ENCODE results near the gene FERD3L. TPM values are rescaled to one million over a fixed set of nuclear protein-coding genes. Genes with fewer than 3 reads are reported as not detected.
A peak's percentile ranks its signal among the peaks of the same experiment; 100 is the strongest.

FERD3L gene
- total and polyA plus RNA-seq, 7 experiments from 2014 or later: not detected

- H3K9me3 ChIP-seq (ENCODE audit: control insufficient read depth in 2 of 3, low read length in 3 of 3): no peaks in the 10 kb centered on the region
- Mint-ChIP-seq H3K4me1 (no peaks in the 10 kb centered on the region), H3K9me3 (peaks cover 0 to 10% (median 3%) of the 10 kb centered on the region in 11 donors), H3K4me3 (no peak overlapping the region), H3K36me3 (no peaks in the 10 kb centered on the region), H3K27me3 (no peaks in the 10 kb centered on the region), H3K27ac (no peak overlapping the region)
- intact Hi-C loops (cut with micrococcal nuclease): no loop called here
- no peak overlapping the region for H3K4me3 ChIP-seq (ENCODE audit: low read length)
- H3K27ac ChIP-seq (ENCODE audit: low read depth, low read length): no peak overlapping the region
- ATAC-seq (no peak), DNase-seq (no peak)
- no peaks in the 10 kb centered on the region for H3K27me3 ChIP-seq (ENCODE audit: control insufficient read depth in 2 of 2, insufficient read depth in 2 of 2, low read length in 2 of 2)
- no peaks in the 10 kb centered on the region for H3K4me1 ChIP-seq (ENCODE audit: control insufficient read depth in 2 of 2, insufficient read depth in 2 of 2, low read length in 2 of 2)
- ChIA-PET POLR2A (no interaction called here), CTCF (no interaction called here)
- H3K36me3 ChIP-seq (ENCODE audit: control insufficient read depth in 2 of 3, insufficient read depth in 3 of 3, low read length in 3 of 3): no peaks in the 10 kb centered on the region
These were observed 11.8 kb downstream of the FERD3L start for GRCh38 chr7:19133390-19133789.

- Mint-ChIP-seq H3K36me3 (no peaks in the 10 kb centered on the region), H3K9me3 (peaks cover 0 to 9% (median 4%) of the 10 kb centered on the region in 11 donors), H3K27ac (no peak overlapping the region), H3K4me3 (no peak overlapping the region), H3K27me3 (peaks cover 0 to 4% (median 0%) of the 10 kb centered on the region in 5 donors), H3K4me1 (no peaks in the 10 kb centered on the region)
- DNase-seq (no peak), ATAC-seq (no peak)
- H3K36me3 ChIP-seq (ENCODE audit: control insufficient read depth in 2 of 3, insufficient read depth in 3 of 3, low read length in 3 of 3): no peaks in the 10 kb centered on the region
- ChIA-PET POLR2A (no interaction called here), CTCF (no interaction called here)
- intact Hi-C loops (cut with micrococcal nuclease): loop anchor here in 1 of 2 donors (10.0 kb wide), 1 partner anchor 536 kb away; no protein-coding TSS in a partner anchor
- H3K4me3 ChIP-seq (ENCODE audit: low read length): no peak overlapping the region
- H3K27ac ChIP-seq (ENCODE audit: low read depth, low read length): no peak overlapping the region
- no peaks in the 10 kb centered on the region for H3K9me3 ChIP-seq (ENCODE audit: control insufficient read depth in 2 of 3, low read length in 3 of 3)
- H3K4me1 ChIP-seq (ENCODE audit: control insufficient read depth in 2 of 2, insufficient read depth in 2 of 2, low read length in 2 of 2): no peaks in the 10 kb centered on the region
- H3K27me3 ChIP-seq (ENCODE audit: control insufficient read depth in 2 of 2, insufficient read depth in 2 of 2, low read length in 2 of 2): no peaks in the 10 kb centered on the region
These were observed 16.4 kb downstream of the FERD3L start for GRCh38 chr7:19128856-19129255.

GRCh38 chr7:19121977-19122588, 23.1 kb downstream of the FERD3L start:
- DNase-seq (no peak), ATAC-seq (no peak)
- Histone ChIP-seq H3K9me3 (ENCODE audit: control insufficient read depth in 2 of 3, low read length in 3 of 3) (no peaks in the 10 kb centered on the region), H3K36me3 (ENCODE audit: control insufficient read depth in 2 of 3, insufficient read depth in 3 of 3, low read length in 3 of 3) (no peaks in the 10 kb centered on the region), H3K4me1 (ENCODE audit: control insufficient read depth in 2 of 2, insufficient read depth in 2 of 2, low read length in 2 of 2) (no peaks in the 10 kb centered on the region), H3K27ac (ENCODE audit: low read depth, low read length) (no peak overlapping the region), H3K27me3 (ENCODE audit: control insufficient read depth in 2 of 2, insufficient read depth in 2 of 2, low read length in 2 of 2) (peaks cover 0 to 8% of the 10 kb centered on the region in 2 donors), H3K4me3 (ENCODE audit: low read length) (no peak overlapping the region)
- Mint-ChIP-seq H3K27ac (no peak overlapping the region), H3K27me3 (peaks cover 30 to 50% (median 48%) of the 10 kb centered on the region in 5 donors), H3K36me3 (no peaks in the 10 kb centered on the region), H3K4me3 (no peak overlapping the region), H3K9me3 (peaks cover 0 to 10% (median 2%) of the 10 kb centered on the region in 11 donors), H3K4me1 (peaks cover 0 to 3% (median 0%) of the 10 kb centered on the region in 7 donors)
- CTCF ChIA-PET: no interaction called here
- intact Hi-C loops (cut with micrococcal nuclease): loop anchor here in 1 of 2 donors (10.0 kb wide), 1 partner anchor 543 kb away; no protein-coding TSS in a partner anchor
- POLR2A ChIA-PET: no interaction called here

GRCh38 chr7:19119870-19120486, 25.2 kb downstream of the FERD3L start:
- H3K9me3 ChIP-seq (ENCODE audit: control insufficient read depth in 2 of 3, low read length in 3 of 3): no peaks in the 10 kb centered on the region
- ChIA-PET CTCF (no interaction called here), POLR2A (no interaction called here)
- H3K4me3 Mint-ChIP-seq: no peak overlapping the region
- no peak overlapping the region for H3K4me3 ChIP-seq (ENCODE audit: low read length)
- peaks cover 0 to 4% (median 3%) of the 10 kb centered on the region in 7 donors for H3K4me1 Mint-ChIP-seq
- intact Hi-C loops (cut with micrococcal nuclease): loop anchor here in 1 of 2 donors (5.0 to 10.0 kb wide), 3 partner anchors 258 to 1677 kb away; no protein-coding TSS in a partner anchor
- no peak overlapping the region for H3K27ac Mint-ChIP-seq
- peaks cover 0 to 17% of the 10 kb centered on the region in 2 donors for H3K27me3 ChIP-seq (ENCODE audit: control insufficient read depth in 2 of 2, insufficient read depth in 2 of 2, low read length in 2 of 2)
- H3K27ac ChIP-seq (ENCODE audit: low read depth, low read length): no peak overlapping the region
- H3K9me3 Mint-ChIP-seq: peaks cover 0 to 10% (median 1%) of the 10 kb centered on the region in 11 donors
- no peaks in the 10 kb centered on the region for H3K36me3 Mint-ChIP-seq
- H3K36me3 ChIP-seq (ENCODE audit: control insufficient read depth in 2 of 3, insufficient read depth in 3 of 3, low read length in 3 of 3): no peaks in the 10 kb centered on the region
- ATAC-seq (no peak), DNase-seq (no peak)
- no peaks in the 10 kb centered on the region for H3K4me1 ChIP-seq (ENCODE audit: control insufficient read depth in 2 of 2, insufficient read depth in 2 of 2, low read length in 2 of 2)
- H3K27me3 Mint-ChIP-seq: peaks cover 36 to 60% (median 54%) of the 10 kb centered on the region in 5 donors

- H3K4me3 ChIP-seq (ENCODE audit: low read length): no peak overlapping the region
- peaks cover 0 to 23% of the 10 kb centered on the region in 2 donors for H3K27me3 ChIP-seq (ENCODE audit: control insufficient read depth in 2 of 2, insufficient read depth in 2 of 2, low read length in 2 of 2)
- H3K36me3 ChIP-seq (ENCODE audit: control insufficient read depth in 2 of 3, insufficient read depth in 3 of 3, low read length in 3 of 3): no peaks in the 10 kb centered on the region
- no peak for ATAC-seq
- H3K27ac ChIP-seq (ENCODE audit: low read depth, low read length): no peak overlapping the region
- intact Hi-C loops (cut with micrococcal nuclease): loop anchor here in 1 of 2 donors (5.0 kb wide), 2 partner anchors 257 to 1678 kb away; no protein-coding TSS in a partner anchor
- Mint-ChIP-seq H3K27me3 (peaks cover 43 to 66% (median 60%) of the 10 kb centered on the region in 5 donors), H3K4me3 (no peak overlapping the region), H3K27ac (no peak overlapping the region), H3K4me1 (peaks cover 0 to 4% (median 3%) of the 10 kb centered on the region in 7 donors), H3K9me3 (peaks cover 0 to 11% (median 2%) of the 10 kb centered on the region in 11 donors), H3K36me3 (no peaks in the 10 kb centered on the region)
- no peaks in the 10 kb centered on the region for H3K9me3 ChIP-seq (ENCODE audit: control insufficient read depth in 2 of 3, low read length in 3 of 3)
- no peaks in the 10 kb centered on the region for H3K4me1 ChIP-seq (ENCODE audit: control insufficient read depth in 2 of 2, insufficient read depth in 2 of 2, low read length in 2 of 2)
- CTCF ChIA-PET: no interaction called here
- POLR2A ChIA-PET: no interaction called here
- no peak for DNase-seq
These were observed 25.8 kb downstream of the FERD3L start for GRCh38 chr7:19119372-19119771.

GRCh38 chr7:19118636-19119371, 26.4 kb downstream of the FERD3L start:
- H3K4me1 ChIP-seq (ENCODE audit: control insufficient read depth in 2 of 2, insufficient read depth in 2 of 2, low read length in 2 of 2): no peaks in the 10 kb centered on the region

More at GRCh38 chr7:19118636-19119371, 26.4 kb downstream of the FERD3L start:
- H3K27ac Mint-ChIP-seq: no peak overlapping the region
- peaks cover 0 to 4% (median 3%) of the 10 kb centered on the region in 7 donors for H3K4me1 Mint-ChIP-seq
- H3K27me3 Mint-ChIP-seq: peaks cover 48 to 69% (median 63%) of the 10 kb centered on the region in 5 donors
- no peak overlapping the region for H3K4me3 ChIP-seq (ENCODE audit: low read length)
- DNase-seq: no peak
- H3K4me3 Mint-ChIP-seq: peak overlapping the region in 2 of 10 donors; percentile 42 to 52
- peaks cover 0 to 14% (median 2%) of the 10 kb centered on the region in 11 donors for H3K9me3 Mint-ChIP-seq
- H3K27me3 ChIP-seq (ENCODE audit: control insufficient read depth in 2 of 2, insufficient read depth in 2 of 2, low read length in 2 of 2): peaks cover 0 to 24% of the 10 kb centered on the region in 2 donors
- H3K36me3 Mint-ChIP-seq: no peaks in the 10 kb centered on the region
- H3K36me3 ChIP-seq (ENCODE audit: control insufficient read depth in 2 of 3, insufficient read depth in 3 of 3, low read length in 3 of 3): no peaks in the 10 kb centered on the region
- intact Hi-C loops (cut with micrococcal nuclease): loop anchor here in 1 of 2 donors (5.0 kb wide), 2 partner anchors 257 to 1678 kb away; no protein-coding TSS in a partner anchor
- no peak overlapping the region for H3K27ac ChIP-seq (ENCODE audit: low read depth, low read length)
- ChIA-PET CTCF (no interaction called here), POLR2A (no interaction called here)
- no peak for ATAC-seq
- no peaks in the 10 kb centered on the region for H3K9me3 ChIP-seq (ENCODE audit: control insufficient read depth in 2 of 3, low read length in 3 of 3)
